ENCODE measurements around the gene VSIG1. TPM values are rescaled to one million over a fixed set of nuclear protein-coding genes. Genes with fewer than 3 reads are reported as not detected.

The VSIG1 gene
- total RNA-seq, 1 donor: not detected

DNA sequence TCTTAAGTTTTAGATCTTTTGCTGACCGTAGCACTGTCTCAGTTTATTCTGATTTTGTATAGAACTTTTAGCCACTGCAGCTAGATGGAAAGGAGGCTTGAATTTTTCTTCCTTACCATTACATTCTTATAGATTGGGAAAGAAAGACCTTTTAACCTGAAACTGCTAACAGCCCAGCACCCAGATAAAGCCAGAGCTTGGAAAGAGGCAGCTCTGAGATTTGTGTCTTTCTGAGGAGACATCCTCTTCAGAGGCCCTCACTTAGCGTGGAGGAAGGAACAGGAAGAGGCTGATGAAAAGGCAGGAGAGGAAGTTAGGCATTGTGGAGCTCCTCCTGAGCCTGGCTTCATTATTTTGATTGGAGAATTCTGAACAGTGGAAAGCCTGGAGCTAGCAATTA is 81.8 kb downstream of the VSIG1 start:
- Histone ChIP-seq H3K9me3 (ENCODE audit: low read depth, low read length) (no peaks in the 10 kb centered on the region), H3K36me3 (ENCODE audit: insufficient read depth, low read length) (no peaks in the 10 kb centered on the region), H3K4me1 (ENCODE audit: insufficient read depth, low read length) (no peaks in the 10 kb centered on the region), H3K79me2 (ENCODE audit: insufficient read depth, low read length) (no peaks in the 10 kb centered on the region), H2AFZ (ENCODE audit: low read length) (no peak overlapping the region), H3K4me3 (ENCODE audit: insufficient read depth, low read length) (no peak overlapping the region), H4K20me1 (ENCODE audit: insufficient read depth, low read length) (no peaks in the 10 kb centered on the region), H3K4me2 (ENCODE audit: insufficient read depth, low read length) (no peak overlapping the region), H3K27me3 (ENCODE audit: insufficient read depth, low read length) (peaks cover 11% of the 10 kb centered on the region), H3K27ac (ENCODE audit: low read depth, low read length) (no peak overlapping the region)
- TF ChIP-seq CTCF (IDR thresholded peaks at IDR 0.05; ENCODE audit: extremely low read depth, low read depth, low read length): no peak
- no peak for DNase-seq (ENCODE audit: insufficient read length, low spot score, missing footprints)

- Histone ChIP-seq H2AFZ (ENCODE audit: low read length) (no peak overlapping the region), H3K27me3 (ENCODE audit: insufficient read depth, low read length) (peaks cover 11% of the 10 kb centered on the region), H3K27ac (ENCODE audit: low read depth, low read length) (no peak overlapping the region), H3K79me2 (ENCODE audit: insufficient read depth, low read length) (no peaks in the 10 kb centered on the region), H3K4me3 (ENCODE audit: insufficient read depth, low read length) (no peak overlapping the region), H3K9me3 (ENCODE audit: low read depth, low read length) (no peaks in the 10 kb centered on the region), H3K4me1 (ENCODE audit: insufficient read depth, low read length) (no peaks in the 10 kb centered on the region), H3K36me3 (ENCODE audit: insufficient read depth, low read length) (no peaks in the 10 kb centered on the region), H4K20me1 (ENCODE audit: insufficient read depth, low read length) (no peaks in the 10 kb centered on the region), H3K4me2 (ENCODE audit: insufficient read depth, low read length) (no peak overlapping the region)
- no peak for TF ChIP-seq CTCF (IDR thresholded peaks at IDR 0.05; ENCODE audit: extremely low read depth, low read depth, low read length)
- peak; percentile 9 for DNase-seq (ENCODE audit: insufficient read length, low spot score, missing footprints)
Measured at GRCh38 chrX:108127152-108127551, 82.3 kb downstream of the VSIG1 start.

Other genes starting within 250 kb of the VSIG1 start
- 19.9 and 23.6 TPM in 2 replicates for gene MID2, start 219.2 kb upstream of the VSIG1 start, total RNA-seq
- not detected in 2 replicates for gene TEX13B, start 62.7 kb upstream of the VSIG1 start, total RNA-seq
- 54.8 and 60.8 TPM in 2 replicates for gene PSMD10, start 46.5 kb downstream of the VSIG1 start, total RNA-seq
- 6.9 and 9.1 TPM in 2 replicates for gene ATG4A, start 46.7 kb downstream of the VSIG1 start, total RNA-seq